Heart left ventricle (tissue), 16 donors: ENCODE results near the gene TM4SF1. TPM values are rescaled to one million over a fixed set of nuclear protein-coding genes. Genes with fewer than 3 reads are reported as not detected.
"Not testable (repeated sequence)": the region's sequence is repeated elsewhere in the genome, so short reads cannot be mapped to it uniquely, and the experiment has no call there.

ENCODE experiments used
- ATAC-seq, 4 donors: fragments of 200-7000 bp; cut with Tn5 transposase; one replicate each; pipeline ENCODE4 v1.9.1; 2020 to 2022; ENCODE audit warnings: moderate library complexity in 4 of 4, mild to moderate bottlenecking in 3 of 4, moderate number of reproducible peaks in 1 of 4
- DNase-seq, 5 donors: peaks; one replicate each; pipeline ENCODE4 v3.0.0-alpha.2; 2020
- H3K27ac ChIP-seq, 12 donors: fragments of 200-600 bp; sonication (generic) in 4 of 12; one replicate each; pipeline versions ENCODE4 v1.5.0 to v1.8.0; 2016 to 2022; ENCODE audit warnings: mild to moderate bottlenecking in 2 of 12
- H3K27me3 ChIP-seq, 9 donors: fragments of 200-600 bp; sonication (generic) in 2 of 9; one replicate each; pipeline versions ENCODE4 v1.5.1 to v1.8.0; 2016 to 2022; ENCODE audit warnings: mild to moderate bottlenecking in 3 of 9
- H3K36me3 ChIP-seq, 9 donors: fragments of 200-600 bp; sonication (generic) in 2 of 9; one replicate each; pipeline versions ENCODE4 v1.5.0 to v1.8.0; 2018 to 2022; ENCODE audit warnings: mild to moderate bottlenecking in 2 of 9
- H3K4me1 ChIP-seq, 12 donors: fragments of 200-600 bp; sonication (generic) in 4 of 12; one replicate each; pipeline versions ENCODE4 v1.5.0 to v1.8.0; 2016 to 2022; ENCODE audit warnings: mild to moderate bottlenecking in 3 of 12
- H3K4me3 ChIP-seq, 12 donors: fragments of 200-600 bp; sonication (generic) in 4 of 12; one replicate each; pipeline versions ENCODE4 v1.5.0 to v1.8.0; 2017 to 2022; ENCODE audit warnings: mild to moderate bottlenecking in 9 of 12, moderate library complexity in 4 of 12
- H3K9me3 ChIP-seq, 12 donors: fragments of 200-600 bp; sonication (generic) in 4 of 12; one replicate each; pipeline versions ENCODE4 v1.5.0 to v1.8.0; 2016 to 2022; ENCODE audit warnings: mild to moderate bottlenecking in 1 of 12
- CTCF ChIP-seq, 12 donors: fragments of 200-600 bp; sonication (generic) in 4 of 12; IDR thresholded peaks; one replicate each; pipeline versions ENCODE4 v1.5.0 to v1.8.0; 2018 to 2022; ENCODE audit warnings: antibody characterized with exemption in 12 of 12, mild to moderate bottlenecking in 5 of 12
- POLR2A ChIP-seq, 2 donors: fragments of 450-650 bp; IDR thresholded peaks; one replicate each; pipeline ENCODE4 v1.6.1; 2017; ENCODE audit warnings: antibody characterized with exemption in 2 of 2, mild to moderate bottlenecking in 2 of 2, moderate library complexity in 2 of 2
- WGBS, 4 donors: extraction: QIAGEN DNeasy Blood & Tissue Kit in 2 of 4; methylation state at CpG; one replicate each; pipeline versions ENCODE4 v1.1.5 to v1.1.7; 2013 to 2018; 5-methylcytosine and 5-hydroxymethylcytosine counted together
- intact Hi-C, 10 donors: fragments of 100-400 bp; cut with DNase I; formaldehyde crosslinking; loops; one replicate each; pipeline versions ENCODE4 v1.11.1 to v1.14.2; 2022
- polyA plus RNA-seq, 2 donors: library from polyadenylated mRNA; stranded (reverse); fragments of 200-250 nt; gene quantifications; one replicate each; pipeline ENCODE4 v1.2.3, GENCODE V29; 2013
- total RNA-seq, 9 donors: library from RNA; depleted of rRNA in 2 of 9; stranded (reverse); fragments of >200 nt in 2 of 9; fragmentation: NEBNext Ultra II Directional in 3 of 9; extraction: Animal tissue kit (Norgen Biotek cat#: 25700) in 3 of 9; gene quantifications; one replicate each; pipeline versions ENCODE4 v1.1.0 to v1.2.4, GENCODE V29; 2016 to 2023
- donor health status: ischemic (EF 13 %, LVEDD 7.1; RV severe dilation, severe dysfunction).
- donor health status: healthy with polysubstance abuse.
- donor health status: DM: no; HTN: yes; CAD: no.
- donor health status: DM: no; HTN: no; CAD: no.
- donor health status: ischemic (EF 25% LVEDD 6.9; RV normal size, moderate dysfunction).
- donor health status: ischemic (EF 25% LVEDD 5.7; RV mildly dilated, moderate dysfunction).
- donor health status: healthy.
- donor health status: DM: yes; HTN: yes; CAD: no.
- donor health status: ischemic (EF 35%, LVEDD 5.7; RV mildly dilated, moderate dysfunction).
- donor health status: nonischemic (EF 11% LVEDD 7.7; RV severe dilation, severe dysfunction).
- donor health status: DM: yes; HTN: yes; CAD: no.
- donor health status: PGD.
- donor health status: ischemic (EF 29% LVEDD 5.4; RV normal size, mild dysfunction).
- donor health status: nonischemic (EF 23%, LVEDD 6.1; RV moderate dilation, normal function).

Gene TM4SF1
- total and polyA plus RNA-seq, 11 donors, result 61.6 to 224 (median 111) TPM

- peak overlapping the region in 3 of 12 donors; percentile 4 to 25 (median 5) for H3K27ac ChIP-seq
- H3K9me3 ChIP-seq, result no peaks in the 10 kb centered on the region
- no peak for TF ChIP-seq POLR2A (IDR thresholded peaks at IDR 0.05)
- TF ChIP-seq CTCF (IDR thresholded peaks at IDR 0.05), result no peak
- DNase-seq, result no peak
- WGBS, 4 donors, result 84 to 91% (median 87%) methylated on average over 4 of the region's 4 CpGs
- no peaks in the 10 kb centered on the region for H3K27me3 ChIP-seq
- peaks cover 4 to 35% (median 21%) of the 10 kb centered on the region in 12 donors for H3K4me1 ChIP-seq
- ATAC-seq, result no peak
- H3K4me3 ChIP-seq, result no peak overlapping the region
- no peaks in the 10 kb centered on the region for H3K36me3 ChIP-seq
- intact Hi-C loops, result loop anchor here in 4 of 10 donors (5.0 kb wide), 1 partner anchor 35 kb away; the partner anchor contains the start of gene TM4SF1 (in 4 of the 4)
These were observed 34.8 kb downstream of the TM4SF1 start for GRCh38 chr3:149342413-149343380.

DNA sequence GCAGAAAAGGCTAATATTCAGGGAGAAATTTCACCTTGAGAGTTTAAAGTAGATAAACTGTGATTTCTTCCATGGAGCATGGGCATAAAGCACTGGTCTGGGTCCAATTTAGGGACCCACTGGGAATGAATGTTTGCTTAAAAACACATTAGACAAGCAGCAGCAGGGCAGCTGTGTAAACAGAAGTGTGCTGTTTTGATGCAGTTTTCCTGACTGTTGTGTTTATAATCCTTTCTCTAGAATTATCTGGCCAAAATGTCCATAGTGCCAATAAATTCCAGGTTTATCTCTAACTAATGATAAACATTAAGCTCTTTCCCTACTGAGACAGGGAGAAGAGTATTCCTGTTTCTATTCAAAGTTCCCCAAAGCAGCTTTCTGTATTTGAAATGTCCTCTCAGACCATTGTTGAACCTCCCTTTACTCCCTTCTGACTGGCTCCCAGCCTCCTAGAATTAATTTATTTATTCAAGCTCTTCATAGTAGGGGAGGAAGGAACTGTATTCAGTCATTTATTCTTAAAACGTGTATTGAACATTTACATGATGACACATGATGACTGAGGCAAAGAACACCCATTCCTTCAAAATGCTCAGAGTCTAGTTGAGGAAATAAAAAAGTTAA lies 37.0 kb downstream of the TM4SF1 start:
- Histone ChIP-seq H3K4me3 (peak overlapping the region in 4 of 12 donors; percentile 4 to 26 (median 15)), H3K36me3 (no peaks in the 10 kb centered on the region), H3K27me3 (no peaks in the 10 kb centered on the region), H3K4me1 (peaks cover 4 to 42% (median 26%) of the 10 kb centered on the region in 12 donors), H3K9me3 (no peaks in the 10 kb centered on the region), H3K27ac (peak overlapping the region; percentile 69 to 94 (median 88))
- TF ChIP-seq CTCF (IDR thresholded peaks at IDR 0.05) (no peak), POLR2A (IDR thresholded peaks at IDR 0.05) (no peak)
- ATAC-seq (peak; percentile 35 to 71 (median 46)), DNase-seq (peak in 2 of 5 donors; percentile 24 to 25)
- WGBS, 4 donors, result 28 to 37% (median 32%) methylated on average over 1 of the region's 1 CpG
- intact Hi-C loops, result loop anchor here in 4 of 10 donors (5.0 kb wide), 1 partner anchor 37 kb away; the partner anchor contains the start of gene TM4SF1 (in 4 of the 4)

DNA sequence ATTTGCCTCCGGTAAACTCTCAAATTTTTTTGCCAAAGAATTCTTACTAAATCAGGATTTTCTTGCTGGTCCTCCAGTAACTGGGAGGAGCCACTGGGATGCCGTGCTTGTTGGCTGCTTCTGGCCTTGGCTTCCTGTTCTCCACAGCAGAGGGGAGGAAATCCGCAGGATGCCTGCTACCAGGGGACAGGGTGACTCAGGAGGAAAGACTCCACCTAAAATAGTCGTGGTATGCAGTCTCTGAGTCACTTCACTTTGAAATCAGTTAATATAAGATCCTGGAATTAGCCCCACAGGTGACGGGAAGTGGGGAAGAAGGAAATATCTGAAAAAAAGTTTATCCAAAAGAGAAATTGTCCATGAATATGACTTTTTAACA lies 37.5 kb downstream of the TM4SF1 start:
- ATAC-seq (peak; percentile 94 to 99 (median 98)), DNase-seq (peak; percentile 79 to 91 (median 86))
- Histone ChIP-seq H3K36me3 (no peaks in the 10 kb centered on the region), H3K27me3 (no peaks in the 10 kb centered on the region), H3K9me3 (no peaks in the 10 kb centered on the region), H3K4me1 (peaks cover 4 to 42% (median 26%) of the 10 kb centered on the region in 12 donors), H3K27ac (peak overlapping the region; percentile 69 to 94 (median 88)), H3K4me3 (peak overlapping the region in 4 of 12 donors; percentile 4 to 26 (median 15))
- intact Hi-C loops, result loop anchor here in 4 of 10 donors (5.0 kb wide), 1 partner anchor 37 kb away; the partner anchor contains the start of gene TM4SF1 (in 4 of the 4)
- WGBS, 4 donors, result 13 to 21% (median 18%) methylated on average over 5 of the region's 5 CpGs
- TF ChIP-seq POLR2A (IDR thresholded peaks at IDR 0.05) (no peak), CTCF (IDR thresholded peaks at IDR 0.05) (no peak)

GRCh38 chr3:149337486-149337885 lies 40.0 kb downstream of the TM4SF1 start:
- Histone ChIP-seq H3K4me1 (peaks cover 4 to 49% (median 23%) of the 10 kb centered on the region in 12 donors), H3K27ac (peak overlapping the region in 4 of 12 donors; percentile 31 to 51 (median 44))
- H3K27me3 ChIP-seq, H3K36me3 ChIP-seq, intact Hi-C loops, DNase-seq, H3K9me3 ChIP-seq, ATAC-seq, H3K4me3 ChIP-seq: not testable (repeated sequence)
- 65 to 88% (median 82%) methylated on average over 1 of the region's 1 CpG for WGBS, 4 donors
